Activated CD4-positive, alpha-beta T cell treated with anti-CD3 and anti-CD28 coated beads, Interleukin-2, amount 50 U/mL, for 24 hours (primary cell): ENCODE measurements around the gene CPTP.

Experiments
- DNase-seq, 2 donors: peaks; one replicate each; pipeline ENCODE4 v3.0.0-alpha.2; 2020; ENCODE audit warnings: low read depth in 1 of 2, low spot score in 1 of 2

The CPTP gene

DNA sequence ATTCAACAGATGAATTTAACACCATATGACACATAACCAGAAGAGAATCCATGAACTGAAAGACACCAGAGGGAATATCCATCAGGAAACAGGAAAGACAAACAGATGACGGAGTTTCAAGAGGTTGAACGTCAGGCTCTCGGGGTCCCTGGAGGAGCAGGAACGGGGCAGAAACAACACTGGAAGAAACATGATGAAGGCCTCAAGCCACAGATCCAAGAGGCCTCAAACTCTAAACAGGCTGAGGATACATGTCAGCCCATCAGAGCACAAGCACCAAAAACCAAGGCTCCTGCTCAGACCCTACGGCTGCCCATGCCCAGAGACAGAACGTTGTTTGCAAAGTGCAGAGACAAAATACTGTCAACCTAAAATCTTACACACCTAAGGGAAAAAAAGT, 7.2 kb upstream of the CPTP start:
- no peak for DNase-seq

DNA sequence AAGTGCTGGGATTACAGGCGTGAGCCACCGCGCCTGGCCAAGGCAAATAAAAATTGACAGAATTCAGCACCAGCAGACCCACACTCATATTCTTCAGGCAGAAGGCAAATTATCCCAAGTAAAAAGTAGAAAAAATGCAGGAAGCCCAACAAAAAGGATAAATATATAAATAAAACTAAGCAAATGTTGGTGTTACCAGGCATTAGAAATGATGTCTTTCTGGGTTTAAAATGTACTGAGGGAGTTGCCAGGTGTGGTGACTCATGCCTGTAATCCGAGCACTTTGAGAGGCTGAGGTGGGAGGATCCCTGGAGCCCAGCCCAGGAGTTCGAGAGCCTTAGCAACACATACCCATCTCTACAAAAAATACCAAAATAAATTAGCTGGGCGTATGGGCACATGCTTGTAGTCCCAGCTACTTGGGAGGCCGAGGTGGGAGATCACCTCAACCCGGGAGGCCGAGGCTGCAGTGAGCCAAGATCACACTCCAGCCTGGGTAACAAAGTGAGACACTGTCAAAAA, 6.4 kb upstream of the CPTP start:
- DNase-seq: no peak

DNA sequence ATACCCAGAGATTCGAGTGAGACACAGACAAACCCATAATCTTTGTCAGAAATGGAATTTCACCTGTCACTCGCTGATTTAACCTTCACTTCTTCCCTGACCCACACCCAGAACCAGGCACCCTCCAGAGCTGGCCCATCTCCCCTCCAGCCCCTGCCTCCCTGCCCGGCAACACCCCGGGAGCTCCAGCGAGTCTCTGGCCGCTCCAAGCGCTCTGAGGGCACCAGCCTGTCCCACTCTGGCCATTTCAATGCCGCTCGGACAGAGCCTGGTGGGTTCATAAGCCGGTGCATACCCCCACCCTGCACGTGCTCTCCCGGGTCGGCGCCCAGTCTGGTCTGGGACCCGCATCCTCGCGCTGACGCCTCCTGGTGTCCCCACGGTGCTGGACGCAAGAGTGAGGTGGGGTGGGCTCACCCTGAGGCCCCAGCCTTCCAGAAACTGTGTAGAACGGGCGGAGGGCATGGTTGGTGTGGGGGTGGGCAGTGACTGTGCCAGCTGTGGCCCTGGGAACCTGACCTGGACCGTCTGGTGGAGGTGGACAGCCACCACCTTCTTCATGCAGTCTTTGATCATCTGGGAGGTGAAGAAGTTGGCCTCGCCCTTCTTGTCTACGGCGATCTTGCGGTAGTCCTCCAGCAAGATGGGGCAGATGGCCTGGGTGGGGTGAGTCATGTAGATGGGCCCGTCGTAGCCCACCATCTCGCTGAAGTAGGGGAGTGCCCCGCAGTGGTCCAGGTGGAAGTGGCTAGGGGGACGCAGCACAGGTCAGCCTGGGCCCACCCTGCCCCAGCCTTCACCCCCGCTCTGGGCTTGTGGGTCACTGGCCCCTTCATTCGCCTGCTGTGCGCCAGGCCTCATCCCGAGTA, 5.6 kb upstream of the CPTP start:
- no peak for DNase-seq

DNA sequence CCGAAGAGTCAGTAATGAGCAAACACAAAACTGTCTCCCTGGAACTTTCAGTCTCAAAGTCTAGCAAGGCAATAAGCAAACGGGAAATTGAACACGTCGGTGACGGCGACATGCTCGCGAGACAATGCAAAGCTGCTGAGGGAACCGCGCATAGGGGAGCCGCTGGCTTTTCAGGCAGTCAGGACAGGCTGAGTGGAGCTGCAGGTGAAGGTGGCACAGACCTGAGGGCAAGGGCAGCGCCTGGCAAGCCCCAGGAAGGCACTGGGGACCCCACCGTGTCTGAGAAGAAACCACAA, 5.0 kb upstream of the CPTP start:
- DNase-seq: no peak

DNA sequence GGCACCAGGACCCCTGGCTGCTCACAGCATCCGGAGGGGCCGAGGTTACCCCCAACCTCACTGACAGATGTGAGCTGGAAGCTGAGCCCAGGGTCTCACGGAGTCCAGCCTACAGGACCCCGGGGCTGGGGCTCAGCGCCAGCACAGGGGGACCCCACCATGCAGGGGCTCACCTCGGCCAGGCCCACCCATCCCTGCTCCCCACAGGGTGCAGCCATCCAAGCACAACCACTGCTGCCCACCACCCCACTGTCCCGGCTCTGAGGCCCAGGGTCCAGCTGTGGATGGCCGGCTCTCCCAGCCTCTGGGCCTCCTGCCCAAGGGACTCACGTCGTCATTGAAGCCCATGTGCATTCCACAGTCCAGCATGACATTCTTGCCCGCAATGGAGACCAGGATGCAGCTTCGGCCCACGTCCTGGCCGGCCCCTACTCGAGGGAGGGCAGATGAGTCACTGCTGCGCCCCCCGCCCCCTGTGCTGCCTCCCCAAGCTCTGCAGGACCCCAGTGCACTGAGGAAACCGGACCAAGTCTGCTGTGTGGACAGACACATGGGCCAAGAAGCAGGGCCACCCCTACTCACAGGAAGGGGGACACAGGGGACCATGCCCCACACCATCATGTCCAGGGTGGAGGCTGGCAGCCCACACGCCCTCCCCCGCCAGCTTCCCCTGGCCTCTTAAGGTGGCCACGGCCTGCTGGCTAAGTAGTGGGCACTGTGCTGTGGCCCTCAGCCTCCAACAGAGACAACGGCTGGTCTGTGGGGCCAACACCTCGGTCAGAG, 3.7 kb upstream of the CPTP start:
- no peak for DNase-seq

DNA sequence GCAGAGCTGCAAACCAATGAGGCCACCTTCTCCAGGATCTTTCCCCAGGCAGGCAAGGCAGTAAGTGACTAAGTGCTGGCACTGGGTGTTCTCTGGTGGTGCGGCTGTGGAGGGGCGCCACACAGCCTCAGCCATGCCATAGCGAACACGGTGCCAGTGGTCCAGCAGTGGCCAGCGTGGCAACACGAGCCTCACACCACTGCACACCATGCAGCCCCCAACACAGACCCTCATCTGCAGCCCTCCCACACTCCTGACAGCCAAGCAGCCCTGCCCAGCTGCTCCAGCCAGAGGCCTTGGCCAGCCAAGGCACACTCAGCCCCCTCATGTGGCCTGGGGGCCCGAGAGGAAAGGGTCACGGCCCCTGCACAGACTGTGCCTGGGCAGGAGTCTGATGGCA, 3.1 kb upstream of the CPTP start:
- no peak for DNase-seq

DNA sequence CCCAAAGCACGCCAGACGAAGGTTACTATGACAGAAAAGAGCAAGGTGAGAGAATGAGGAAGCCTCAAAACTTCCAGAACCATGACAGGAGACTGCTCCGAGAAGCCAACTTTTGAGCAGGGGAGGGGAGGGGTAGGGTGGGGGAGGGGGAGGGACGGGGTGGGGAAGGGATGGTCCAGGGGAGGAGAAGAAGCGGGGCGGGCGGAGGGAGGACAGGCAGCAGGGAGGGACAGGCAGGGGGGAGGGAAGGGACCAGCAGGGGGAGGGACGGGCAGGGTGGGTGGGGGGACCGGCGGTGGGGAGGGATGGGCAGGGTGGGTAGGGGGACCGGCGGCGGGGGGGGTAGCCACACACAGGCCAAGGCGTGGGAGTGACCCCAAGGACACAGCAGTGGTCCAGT, 2.2 kb upstream of the CPTP start:
- DNase-seq: no peak

DNA sequence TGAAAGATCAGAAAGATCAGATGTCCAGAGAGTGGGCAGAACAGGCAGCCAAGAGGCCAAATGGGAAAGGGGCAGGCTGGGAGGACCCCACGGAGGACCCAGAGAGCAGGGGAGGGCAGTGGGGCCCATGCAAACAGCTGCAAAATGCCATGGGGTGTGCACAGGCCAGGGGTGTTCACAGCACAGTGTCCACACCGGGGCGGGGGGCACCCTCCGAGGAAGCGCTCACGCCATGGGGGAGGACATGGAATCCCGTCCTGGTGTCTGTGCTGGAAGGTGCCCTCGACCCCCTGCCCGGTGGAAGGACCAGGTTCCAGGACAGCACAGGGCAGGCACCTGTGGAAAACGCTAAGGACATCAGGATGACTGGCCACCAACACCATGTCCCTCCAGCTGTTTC, 1.6 kb upstream of the CPTP start:
- no peak for DNase-seq

DNA sequence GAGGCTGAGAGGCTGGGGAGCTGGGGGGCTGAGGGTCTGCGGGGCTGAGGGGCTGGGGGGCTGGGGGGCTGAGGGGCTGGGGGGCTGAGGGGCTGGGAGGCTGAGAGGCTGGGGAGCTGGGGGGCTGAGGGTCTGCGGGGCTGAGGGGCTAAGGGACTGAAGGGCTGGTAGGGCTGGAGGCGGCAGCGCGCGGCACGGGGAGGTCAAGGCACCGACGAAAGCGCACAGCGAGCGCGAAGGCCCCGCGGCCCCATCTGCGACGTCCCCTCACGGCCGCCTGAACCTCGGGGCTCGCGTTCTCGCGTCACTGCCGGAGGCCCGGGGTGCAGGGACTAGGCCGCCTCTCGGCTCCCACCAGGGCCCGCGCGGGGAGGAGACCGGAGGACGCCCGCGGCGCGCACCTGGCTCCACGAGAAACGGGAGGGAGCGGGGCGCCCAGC, 498 bp upstream of the CPTP start:
- DNase-seq: no peak

DNA sequence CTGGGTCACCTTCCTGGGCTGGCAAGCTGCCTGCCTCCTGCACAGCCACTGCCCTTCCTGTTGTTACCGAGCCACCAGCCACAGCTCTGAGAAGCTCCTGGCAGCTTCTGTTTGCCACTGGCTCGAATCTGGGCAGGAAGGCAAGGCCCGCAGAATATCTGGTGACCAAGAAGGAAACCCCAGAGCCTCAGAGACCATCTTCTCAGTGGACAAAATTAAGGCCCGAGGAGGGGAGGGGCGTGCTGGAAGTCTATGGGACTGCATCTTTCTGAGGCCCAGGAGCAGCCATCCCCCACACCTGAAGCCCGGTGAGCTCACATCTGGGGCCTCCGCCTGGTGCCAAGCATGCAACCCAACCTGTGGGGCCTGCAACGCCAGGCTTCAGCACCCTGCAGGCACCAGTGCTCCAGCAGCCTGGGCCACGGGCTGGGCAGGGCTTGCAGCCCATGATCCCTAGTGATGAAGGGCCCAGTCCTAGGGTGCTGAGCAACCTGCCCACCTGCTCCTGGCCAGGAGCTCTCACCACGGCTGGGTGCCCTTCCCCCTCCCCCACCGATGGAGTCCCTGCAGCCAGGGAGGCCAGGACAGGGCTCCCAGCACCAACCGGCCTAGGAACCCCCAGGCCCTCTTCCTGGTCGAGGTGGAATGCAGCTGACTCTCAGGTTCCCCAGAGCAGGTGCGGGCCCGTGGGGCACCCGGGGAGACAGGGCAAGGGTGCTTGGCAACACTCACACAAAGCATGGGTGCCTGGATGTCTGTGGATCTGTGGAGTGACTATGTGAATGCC, 879 bp downstream of the CPTP start:
- DNase-seq: no peak

DNA sequence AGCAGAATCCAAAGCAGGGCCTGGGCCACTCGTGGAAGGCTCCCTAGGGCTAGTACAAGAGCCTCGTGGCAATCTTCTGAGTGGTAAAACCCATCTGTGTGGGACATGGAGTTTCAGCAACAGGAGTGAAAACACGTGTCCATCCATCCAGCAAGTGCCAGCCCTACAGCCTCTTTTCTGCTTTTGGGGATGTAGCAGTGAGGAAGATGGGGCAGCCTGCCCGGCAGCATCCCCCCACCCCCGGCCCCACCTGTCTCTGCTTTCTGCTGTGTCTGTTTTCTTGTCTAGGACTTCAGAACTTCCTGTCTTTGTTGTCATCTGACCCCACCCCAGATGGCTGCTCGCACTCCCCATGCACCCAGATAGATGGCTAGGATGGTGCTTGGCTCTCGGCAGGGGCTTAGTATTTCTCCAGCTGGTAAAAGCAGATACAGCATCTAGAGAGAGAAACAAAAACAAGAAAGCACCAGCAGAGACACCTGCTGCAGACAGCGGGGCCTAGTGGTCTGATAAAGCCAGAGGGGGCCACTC, 1.5 kb downstream of the CPTP start:
- DNase-seq: no peak

DNA sequence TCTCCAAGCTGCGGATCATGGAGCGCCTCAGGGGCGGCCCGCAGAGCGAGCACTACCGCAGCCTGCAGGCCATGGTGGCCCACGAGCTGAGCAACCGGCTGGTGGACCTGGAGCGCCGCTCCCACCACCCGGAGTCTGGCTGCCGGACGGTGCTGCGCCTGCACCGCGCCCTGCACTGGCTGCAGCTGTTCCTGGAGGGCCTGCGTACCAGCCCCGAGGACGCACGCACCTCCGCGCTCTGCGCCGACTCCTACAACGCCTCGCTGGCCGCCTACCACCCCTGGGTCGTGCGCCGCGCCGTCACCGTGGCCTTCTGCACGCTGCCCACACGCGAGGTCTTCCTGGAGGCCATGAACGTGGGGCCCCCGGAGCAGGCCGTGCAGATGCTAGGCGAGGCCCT, 2.7 kb downstream of the CPTP start:
- no peak for DNase-seq

DNA sequence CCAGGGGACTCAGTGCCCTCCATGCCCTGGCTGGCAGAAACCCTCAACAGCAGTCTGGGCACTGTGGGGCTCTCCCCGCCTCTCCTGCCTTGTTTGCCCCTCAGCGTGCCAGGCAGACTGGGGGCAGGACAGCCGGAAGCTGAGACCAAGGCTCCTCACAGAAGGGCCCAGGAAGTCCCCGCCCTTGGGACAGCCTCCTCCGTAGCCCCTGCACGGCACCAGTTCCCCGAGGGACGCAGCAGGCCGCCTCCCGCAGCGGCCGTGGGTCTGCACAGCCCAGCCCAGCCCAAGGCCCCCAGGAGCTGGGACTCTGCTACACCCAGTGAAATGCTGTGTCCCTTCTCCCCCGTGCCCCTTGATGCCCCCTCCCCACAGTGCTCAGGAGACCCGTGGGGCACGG, 3.7 kb downstream of the CPTP start:
- DNase-seq: no peak

DNA sequence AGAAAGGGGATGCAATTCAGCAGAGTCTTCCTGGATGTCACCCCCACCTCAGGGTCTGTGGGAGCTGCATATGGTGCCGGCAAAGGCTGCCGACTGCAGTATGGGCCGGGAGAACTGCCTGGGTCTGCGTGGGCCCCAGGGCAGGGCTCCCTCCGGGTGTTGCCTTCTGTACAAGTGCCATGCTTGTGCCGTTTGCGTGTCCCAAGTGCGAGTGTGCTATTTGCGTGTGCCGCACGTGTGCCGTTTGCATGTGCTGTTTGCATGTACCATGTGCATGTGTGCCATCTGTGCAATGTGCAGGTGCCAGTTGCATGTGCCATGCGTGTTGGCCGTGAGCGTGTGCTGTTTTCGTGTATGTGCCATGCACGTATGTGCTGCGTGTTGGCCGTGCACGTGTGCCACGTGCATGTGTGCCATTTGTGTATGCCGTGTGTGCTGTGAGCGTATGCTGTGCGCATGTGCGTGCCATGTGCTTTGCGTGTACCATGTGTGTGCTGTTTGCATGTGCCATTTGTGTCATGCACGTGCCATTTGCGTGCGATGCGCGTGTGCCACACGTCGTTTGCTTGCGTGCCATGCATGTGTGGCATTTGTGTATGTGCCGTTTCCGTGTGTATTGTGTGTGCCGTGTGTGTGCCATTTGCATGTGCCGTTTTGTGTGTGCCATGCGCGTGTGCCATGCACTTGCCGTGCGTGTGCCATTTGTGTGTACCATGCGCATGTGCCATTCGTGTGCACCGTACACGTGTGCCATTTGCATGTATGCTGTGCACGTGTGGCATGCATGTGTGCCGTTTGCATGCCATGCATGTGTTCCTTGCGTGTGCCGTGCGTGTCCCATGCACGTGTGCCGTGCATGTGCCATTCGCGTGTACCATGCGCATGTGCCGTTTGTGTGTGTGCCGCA, 5.0 kb downstream of the CPTP start:
- no peak for DNase-seq

DNA sequence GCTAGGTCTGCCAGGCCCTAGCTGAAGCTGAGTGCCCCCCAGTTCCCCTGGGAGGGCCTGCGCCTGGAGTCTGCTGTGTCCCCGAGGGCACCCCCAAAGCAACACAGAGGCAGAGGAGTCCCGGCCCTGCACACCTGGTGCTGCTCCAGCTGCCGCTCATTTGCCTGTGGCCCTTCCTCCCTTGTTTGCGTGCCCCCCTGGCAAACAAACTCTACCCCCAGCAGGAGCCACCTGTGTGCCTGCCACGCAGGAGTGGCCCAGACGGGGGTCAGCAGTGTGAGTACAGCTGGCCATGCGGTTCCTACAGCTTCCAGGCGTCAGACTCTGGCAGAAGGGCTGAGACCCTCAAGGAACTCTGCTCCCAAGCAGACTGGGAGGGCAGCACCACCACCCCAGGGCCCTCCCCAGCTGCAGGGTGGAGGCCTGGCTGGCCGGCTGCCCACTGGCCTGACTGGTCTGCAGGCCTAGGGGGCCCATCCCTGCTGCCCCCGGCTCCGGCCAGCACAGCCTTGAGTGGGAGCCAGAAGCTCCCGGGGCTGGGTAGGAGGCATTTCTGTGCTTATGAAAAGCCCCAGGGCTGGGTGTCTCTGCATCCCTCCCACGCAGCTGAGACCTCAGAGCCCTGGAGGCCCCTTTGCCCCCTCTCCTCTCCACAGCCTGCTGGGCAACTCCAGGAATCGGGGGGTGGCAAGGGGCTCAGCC, 5.9 kb downstream of the CPTP start:
- no peak for DNase-seq

DNA sequence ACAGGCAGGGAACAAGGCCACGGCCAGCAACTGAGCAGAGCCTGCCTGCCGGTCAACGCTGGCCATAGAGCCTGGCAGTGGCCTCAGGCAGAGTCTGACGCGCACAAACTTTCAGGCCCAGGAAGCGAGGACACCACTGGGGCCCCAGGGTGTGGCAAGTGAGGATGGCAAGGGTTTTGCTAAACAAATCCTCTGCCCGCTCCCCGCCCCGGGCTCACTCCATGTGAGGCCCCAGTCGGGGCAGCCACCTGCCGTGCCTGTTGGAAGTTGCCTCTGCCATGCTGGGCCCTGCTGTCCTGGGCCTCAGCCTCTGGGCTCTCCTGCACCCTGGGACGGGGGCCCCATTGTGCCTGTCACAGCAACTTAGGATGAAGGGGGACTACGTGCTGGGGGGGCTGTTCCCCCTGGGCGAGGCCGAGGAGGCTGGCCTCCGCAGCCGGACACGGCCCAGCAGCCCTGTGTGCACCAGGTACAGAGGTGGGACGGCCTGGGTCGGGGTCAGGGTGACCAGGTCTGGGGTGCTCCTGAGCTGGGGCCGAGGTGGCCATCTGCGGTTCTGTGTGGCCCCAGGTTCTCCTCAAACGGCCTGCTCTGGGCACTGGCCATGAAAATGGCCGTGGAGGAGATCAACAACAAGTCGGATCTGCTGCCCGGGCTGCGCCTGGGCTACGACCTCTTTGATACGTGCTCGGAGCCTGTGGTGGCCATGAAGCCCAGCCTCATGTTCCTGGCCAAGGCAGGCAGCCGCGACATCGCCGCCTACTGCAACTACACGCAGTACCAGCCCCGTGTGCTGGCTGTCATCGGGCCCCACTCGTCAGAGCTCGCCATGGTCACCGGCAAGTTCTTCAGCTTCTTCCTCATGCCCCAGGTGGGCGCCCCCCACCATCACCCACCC, 6.7 kb downstream of the CPTP start, which contains the start of gene TAS1R3:
TSS of gene TAS1R3 (plus strand) at position 213 of the 898 bp plus-strand sequence. CDS start at position 279, 66 bp downstream.
- DNase-seq: no peak

DNA sequence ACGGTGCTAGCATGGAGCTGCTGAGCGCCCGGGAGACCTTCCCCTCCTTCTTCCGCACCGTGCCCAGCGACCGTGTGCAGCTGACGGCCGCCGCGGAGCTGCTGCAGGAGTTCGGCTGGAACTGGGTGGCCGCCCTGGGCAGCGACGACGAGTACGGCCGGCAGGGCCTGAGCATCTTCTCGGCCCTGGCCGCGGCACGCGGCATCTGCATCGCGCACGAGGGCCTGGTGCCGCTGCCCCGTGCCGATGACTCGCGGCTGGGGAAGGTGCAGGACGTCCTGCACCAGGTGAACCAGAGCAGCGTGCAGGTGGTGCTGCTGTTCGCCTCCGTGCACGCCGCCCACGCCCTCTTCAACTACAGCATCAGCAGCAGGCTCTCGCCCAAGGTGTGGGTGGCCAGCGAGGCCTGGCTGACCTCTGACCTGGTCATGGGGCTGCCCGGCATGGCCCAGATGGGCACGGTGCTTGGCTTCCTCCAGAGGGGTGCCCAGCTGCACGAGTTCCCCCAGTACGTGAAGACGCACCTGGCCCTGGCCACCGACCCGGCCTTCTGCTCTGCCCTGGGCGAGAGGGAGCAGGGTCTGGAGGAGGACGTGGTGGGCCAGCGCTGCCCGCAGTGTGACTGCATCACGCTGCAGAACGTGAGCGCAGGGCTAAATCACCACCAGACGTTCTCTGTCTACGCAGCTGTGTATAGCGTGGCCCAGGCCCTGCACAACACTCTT, 7.6 kb downstream of the CPTP start:
- DNase-seq: no peak
